ENCODE results near the gene SLC2A4.
"Not testable (repeated sequence)": the region's sequence is repeated elsewhere in the genome, so short reads cannot be mapped to it uniquely, and the experiment has no call there.

Gene SLC2A4

DNA sequence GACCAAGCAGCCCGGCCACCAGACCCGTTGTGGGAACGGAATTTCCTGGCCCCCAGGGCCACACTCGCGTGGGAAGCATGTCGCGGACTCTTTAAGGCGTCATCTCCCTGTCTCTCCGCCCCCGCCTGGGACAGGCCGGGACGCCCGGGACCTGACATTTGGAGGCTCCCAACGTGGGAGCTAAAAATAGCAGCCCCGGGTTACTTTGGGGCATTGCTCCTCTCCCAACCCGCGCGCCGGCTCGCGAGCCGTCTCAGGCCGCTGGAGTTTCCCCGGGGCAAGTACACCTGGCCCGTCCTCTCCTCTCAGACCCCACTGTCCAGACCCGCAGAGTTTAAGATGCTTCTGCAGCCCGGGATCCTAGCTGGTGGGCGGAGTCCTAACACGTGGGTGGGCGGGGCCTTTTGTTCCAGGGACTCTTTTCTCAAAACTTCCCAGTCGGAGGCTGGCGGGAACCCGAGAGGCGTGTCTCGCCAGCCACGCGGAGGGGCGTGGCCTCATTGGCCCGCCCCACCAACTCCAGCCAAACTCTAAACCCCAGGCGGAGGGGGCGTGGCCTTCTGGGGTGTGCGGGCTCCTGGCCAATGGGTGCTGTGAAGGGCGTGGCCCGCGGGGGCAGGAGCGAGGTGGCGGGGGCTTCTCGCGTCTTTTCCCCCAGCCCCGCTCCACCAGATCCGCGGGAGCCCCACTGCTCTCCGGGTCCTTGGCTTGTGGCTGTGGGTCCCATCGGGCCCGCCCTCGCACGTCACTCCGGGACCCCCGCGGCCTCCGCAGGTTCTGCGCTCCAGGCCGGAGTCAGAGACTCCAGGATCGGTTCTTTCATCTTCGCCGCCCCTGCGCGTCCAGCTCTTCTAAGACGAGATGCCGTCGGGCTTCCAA lies at the start of gene SLC2A4:
Gene SLC2A4 (plus strand): TSS at position 645 of the 879 bp plus-strand sequence. CDS start 217 bp downstream, at position 862.
- DNase-seq (ENCODE audit: low spot score), result peak; percentile 67

DNA sequence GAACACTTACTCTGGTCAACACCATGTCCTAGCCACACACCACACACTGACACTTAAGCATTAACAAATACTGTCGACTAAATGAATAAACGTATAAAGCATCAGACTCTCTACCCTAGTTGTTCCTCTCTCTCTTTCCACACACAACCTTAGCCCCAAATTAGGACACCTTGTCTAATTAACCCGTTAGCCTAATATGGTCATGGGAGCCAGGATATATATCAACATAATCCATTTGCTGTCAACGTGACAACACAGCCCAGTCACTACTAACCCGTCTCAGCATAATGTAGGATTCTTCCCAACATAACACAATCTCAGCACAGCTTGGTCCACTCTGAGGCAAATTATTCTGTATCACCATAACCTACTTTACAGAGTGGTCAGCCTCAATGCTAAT lies 49.4 kb upstream of the SLC2A4 start:
- DNase-seq (ENCODE audit: low spot score), result no peak

DNA sequence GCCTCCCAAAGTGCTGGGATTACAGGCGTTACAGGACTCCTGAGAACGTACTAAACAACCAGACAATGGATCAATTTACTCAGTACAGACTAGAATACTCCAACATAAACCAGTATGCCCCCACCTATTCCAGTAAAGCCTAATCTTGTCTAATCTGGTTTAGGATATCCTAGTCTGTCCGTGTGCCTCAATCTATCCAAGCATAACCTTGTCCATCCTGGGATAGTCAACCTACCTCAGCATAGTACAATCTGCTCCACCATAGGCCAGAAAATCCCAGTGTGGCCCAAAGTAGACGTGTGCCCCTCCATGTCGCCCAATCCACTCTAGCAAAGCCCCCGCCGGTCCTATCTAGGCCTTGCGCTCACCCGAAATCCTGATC lies 47.8 kb upstream of the SLC2A4 start:
- DNase-seq (ENCODE audit: low spot score), result no peak

DNA sequence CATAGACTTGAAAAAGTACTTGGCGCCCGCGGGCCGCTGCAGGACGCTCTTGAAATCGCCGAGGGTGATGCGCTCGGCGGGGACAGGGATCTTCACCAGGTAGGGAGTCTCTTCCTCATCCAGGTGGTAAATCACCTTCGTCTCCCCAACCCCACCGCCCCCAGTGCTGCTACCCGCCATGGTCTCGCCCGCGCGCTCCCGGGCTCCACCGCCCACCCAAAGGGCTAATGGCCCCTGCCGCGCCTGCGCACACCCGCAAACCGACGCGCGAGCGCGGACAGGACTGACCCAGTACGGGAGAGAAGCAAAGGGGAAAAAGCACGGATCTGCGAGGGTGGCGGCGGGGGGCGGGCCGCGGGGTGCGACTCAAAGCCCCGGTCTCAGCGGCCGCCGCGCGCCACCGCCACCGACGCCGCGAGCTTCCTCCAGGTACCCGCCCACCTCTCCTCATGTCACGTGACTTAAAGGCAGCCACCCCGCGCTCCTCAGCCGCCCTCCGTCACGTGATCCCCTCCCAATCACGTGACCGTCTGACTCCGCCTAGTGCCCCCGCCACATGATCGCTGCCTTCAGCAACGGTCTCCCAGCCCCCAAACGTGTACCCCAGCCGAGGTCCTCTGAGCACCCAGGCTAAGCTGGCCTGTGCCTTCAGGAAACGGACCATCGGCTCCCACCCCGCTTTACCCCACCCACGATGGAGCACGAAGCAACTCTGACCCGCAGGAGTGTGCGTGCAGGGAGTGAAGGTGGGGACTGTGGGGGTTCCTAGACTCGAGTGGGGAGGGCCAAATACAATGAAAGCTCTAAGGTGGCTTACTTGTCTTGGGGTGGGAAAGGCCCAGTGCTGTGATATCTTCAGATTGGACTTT lies 47.2 kb upstream of the SLC2A4 start, which contains the start of gene DVL2:
Gene DVL2 (minus strand): TSS at position 435 of the 869 bp plus-strand sequence. CDS start 255 bp downstream, at position 180.
- DNase-seq (ENCODE audit: low spot score), result peak; percentile 95

DNA sequence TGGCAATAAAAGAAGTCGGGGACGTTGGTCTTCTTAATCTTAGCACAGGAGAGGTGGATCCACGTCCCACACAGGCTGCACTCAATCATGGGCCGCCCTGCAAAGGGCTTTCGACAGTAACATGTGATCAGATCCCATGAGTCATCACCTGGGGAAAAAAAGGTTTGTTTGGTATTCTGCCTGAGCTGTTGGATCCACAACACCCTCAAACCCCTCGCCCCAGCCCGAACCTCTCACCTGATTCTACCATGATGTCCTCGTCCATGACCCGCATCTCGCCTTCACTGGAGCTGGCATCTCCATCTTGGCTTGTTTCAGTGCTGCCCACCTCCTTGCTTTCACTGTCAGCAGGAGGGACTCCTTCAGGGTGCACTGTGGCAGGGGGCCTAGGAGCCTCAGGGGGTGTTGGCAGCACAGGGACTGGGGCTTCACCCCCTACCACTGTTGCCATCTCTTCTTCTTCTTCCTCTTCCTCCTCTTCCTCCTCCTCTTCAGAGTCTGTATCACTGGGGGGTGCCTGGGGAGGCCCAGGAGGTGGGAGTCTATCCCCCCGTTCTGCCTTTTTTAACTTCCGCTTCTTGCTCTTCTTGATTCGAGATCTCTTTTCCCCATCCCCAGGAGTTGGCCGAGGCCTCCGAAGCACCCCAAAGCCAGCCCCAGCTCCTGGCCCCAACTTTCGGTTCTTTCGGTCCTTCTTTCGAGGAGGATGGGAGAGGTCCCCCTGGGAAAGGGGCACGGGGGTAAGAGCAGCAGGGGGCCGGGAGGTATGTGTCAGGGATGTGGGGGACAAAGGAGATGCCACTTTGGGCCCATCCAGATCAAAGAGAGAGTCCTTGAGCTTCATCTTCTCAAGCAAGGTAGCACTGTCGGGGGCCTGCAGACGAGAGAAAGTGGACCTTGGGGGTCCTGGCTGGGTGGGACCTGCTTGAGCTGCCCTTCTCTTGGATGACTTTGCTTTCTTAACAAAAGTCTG lies 45.5 kb upstream of the SLC2A4 start:
- DNase-seq (ENCODE audit: low spot score), result no peak

DNA sequence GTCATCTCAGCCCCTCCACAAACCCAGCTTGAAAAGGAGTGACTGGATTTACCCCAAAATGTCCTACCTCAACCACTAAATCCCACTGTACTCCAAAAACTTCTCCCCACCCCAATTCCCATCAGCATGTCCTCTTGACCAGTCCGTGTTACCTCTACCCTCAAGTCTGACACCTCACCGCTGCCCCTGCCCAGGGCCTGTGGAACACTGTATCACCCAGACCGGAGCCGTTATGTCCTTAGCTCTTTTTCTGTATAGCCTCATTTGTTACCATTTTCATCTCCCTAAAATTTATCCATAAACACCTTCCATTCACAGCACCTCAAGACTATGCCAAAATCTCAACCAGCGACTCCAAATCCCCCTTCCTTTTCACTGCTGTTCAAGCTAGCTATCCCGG lies 44.7 kb upstream of the SLC2A4 start:
- no peak for DNase-seq (ENCODE audit: low spot score)

DNA sequence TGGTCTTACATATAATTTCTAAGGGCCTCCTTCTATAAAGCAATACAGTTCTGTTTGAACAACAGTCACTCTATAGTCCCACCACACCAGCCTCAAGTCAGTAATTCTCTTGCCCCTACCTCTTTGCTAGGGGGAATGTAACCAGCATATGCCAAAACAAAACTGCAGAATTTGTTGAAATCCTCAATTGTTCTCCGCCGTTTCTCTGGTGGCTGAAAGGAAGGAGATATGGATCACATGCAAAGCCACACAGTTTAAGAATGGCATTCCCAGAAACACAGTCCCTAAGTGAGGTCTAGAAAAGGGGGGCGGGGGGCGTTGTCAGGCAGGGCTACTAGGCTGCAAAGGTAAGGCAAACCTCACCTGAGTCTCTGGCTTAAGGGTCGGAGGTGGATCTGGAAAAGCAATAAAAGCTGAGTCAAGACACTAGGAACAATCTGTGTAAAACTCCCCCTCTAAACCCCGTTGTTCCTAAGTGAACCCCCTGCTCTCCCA lies 44.2 kb upstream of the SLC2A4 start:
- DNase-seq (ENCODE audit: low spot score), result no peak

DNA sequence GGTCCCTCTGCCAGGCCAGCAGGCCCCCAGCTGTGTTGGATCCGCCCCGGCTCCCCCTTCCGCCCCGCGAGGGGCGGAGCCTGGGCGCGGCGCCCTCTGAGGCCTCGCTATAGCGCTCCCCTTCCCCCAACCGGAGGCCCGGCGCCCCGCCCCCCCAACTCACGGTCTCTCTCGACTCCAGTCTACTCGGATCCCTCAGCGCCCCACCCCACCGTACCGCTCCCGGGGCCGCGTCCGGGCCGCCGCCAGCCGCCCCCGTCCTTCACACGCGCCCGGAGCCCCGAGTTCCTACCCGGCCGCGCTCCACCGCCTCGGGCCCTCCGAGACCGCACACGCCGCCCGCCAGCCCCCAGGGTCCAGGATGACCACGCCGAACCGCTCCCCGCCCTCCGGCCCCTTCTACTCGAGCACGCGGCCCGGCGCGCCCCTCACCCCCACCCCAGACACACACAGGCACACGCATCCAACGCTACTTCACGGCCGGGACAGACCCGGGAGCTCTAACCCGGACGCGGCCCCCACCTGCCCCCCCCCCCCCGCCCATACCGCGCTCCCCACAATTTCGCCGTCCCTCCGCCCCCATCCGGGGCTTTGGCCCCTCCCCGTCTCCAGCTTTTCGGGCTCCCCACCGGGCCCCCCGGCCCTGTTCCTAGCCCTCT lies 43.6 kb upstream of the SLC2A4 start:
- peak; percentile 51 for DNase-seq (ENCODE audit: low spot score)

DNA sequence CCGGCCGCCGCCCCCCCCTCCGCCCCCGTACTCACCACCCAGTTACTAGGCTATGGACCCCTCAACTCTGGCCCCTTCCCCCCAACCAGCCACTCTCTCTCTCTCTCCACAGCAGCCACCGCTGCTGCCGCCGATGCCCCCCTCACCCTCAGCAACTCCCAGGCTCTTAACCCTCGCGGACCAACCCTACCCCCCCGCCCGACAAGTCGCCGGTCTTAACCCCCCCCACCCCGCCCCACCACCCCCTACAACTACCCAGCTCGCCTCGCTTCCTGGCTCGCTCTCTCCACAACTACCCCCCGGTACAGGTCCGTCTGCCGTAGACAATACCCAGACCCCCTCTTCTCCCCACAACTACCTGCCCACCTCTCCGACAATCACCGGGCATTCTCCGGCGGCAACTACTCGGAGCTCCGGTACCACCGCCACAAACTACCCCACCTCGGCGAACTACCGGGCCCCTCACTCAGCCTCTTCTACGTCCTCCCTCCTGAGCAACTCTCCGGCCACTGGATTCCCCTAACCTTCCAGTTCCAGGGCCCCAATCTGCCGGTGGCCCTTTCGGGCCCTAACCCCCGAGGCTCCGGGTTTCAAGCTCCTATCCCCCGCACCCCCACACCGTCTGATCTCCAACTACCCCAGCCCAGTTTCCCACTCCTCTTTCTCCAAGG lies 43.0 kb upstream of the SLC2A4 start:
- peak; percentile 39 for DNase-seq (ENCODE audit: low spot score)

DNA sequence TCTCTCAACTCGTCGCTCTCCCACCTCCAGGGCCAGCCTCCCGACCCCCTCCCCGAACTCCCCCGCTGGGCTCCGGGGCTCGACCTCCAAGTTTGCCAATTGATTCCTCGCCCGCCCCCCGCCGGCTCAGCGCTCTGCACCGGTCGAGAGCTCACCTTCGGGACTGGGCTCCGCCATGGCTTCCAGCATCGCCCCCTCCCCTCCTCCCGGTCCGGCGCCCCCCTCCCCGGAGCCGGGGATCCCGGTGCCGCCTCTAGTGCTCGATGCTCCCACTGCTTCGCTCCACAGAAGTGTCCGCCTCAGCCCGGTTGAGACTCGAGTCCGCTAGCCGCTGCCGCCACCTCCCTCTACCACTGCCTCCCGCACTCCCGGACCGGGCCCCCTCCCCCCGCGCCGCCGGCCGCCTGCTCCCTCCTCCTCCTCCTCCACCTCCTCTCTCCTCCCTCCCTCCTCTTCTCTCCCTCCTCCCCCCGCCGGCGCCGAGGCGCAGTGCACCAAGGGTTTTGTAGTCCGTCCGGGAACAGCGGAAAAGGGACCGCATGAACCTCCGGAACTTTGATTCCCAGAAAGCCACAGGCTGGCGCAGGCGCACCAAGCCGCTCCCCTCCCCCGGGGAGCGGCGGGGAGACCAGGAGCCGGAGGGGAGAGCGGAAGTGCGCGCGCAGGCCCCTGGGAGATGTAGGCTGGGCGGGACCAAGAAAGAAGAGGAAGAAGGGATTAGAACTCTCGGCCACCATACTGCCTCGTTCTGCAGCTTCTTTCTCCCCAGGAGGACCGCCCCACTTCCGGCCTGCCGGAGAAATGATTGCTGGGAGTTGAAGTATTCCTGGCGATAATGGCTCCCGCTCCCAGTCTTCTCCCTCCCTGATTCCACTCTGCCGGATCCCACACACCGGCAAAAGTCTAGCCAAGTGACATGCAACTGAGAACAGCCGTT lies 42.2 kb upstream of the SLC2A4 start, which contains the start of gene PHF23:
Gene PHF23 (minus strand): TSS at position 367 of the 937 bp plus-strand sequence. CDS start 178 bp downstream, at position 189.
- DNase-seq (ENCODE audit: low spot score), result peak; percentile 100

DNA sequence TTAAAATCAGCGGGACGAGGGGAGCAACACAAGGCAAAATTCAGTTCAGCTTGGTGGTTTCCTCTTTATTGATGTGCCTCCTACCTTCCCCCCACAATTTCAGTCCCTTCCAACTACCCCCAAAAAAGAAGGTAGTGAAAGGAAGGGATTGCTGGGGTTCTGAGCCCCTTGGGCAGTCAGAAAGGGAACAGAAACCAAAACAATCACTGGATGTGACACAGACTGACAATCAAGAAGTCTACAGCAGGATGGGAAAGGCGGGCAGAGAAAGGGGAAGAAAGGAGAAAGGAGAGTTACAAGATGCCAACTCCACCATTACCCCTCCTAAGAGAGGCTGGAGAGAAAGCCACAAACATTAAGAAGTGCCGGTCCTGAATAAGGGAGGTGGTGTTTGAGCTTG lies 41.1 kb upstream of the SLC2A4 start:
- peak; percentile 67 for DNase-seq (ENCODE audit: low spot score)

DNA sequence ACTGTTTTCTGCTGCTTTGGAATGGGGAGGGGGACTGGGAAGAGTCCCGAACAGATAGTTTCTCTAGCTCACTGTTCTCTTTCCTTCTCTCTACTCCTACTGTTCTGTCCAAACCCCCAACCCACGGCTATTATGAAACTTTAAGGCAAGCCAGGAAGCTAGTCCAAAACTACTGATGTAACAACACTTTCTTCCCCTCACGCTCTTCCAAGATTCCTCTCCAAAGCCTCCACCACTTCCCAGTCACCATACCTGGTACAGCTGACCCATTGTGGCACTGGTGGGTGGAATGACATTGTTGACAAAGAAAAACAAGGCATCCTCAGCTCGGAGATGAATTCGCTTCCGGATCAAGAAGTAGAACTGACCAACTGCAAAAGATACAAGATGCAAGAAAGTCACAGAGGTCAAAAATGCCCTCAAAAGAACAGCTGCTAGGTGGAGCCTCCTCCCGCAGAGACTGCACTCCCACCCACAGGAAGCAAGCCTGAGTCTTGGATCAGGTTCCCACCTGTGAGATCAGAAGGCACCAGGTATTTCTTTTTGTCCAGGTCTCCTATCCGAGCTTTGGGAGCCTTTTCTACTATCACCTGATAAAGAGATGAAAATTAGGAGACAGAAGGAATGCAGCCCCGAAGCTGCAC lies 40.3 kb upstream of the SLC2A4 start:
- no peak for DNase-seq (ENCODE audit: low spot score)

DNA sequence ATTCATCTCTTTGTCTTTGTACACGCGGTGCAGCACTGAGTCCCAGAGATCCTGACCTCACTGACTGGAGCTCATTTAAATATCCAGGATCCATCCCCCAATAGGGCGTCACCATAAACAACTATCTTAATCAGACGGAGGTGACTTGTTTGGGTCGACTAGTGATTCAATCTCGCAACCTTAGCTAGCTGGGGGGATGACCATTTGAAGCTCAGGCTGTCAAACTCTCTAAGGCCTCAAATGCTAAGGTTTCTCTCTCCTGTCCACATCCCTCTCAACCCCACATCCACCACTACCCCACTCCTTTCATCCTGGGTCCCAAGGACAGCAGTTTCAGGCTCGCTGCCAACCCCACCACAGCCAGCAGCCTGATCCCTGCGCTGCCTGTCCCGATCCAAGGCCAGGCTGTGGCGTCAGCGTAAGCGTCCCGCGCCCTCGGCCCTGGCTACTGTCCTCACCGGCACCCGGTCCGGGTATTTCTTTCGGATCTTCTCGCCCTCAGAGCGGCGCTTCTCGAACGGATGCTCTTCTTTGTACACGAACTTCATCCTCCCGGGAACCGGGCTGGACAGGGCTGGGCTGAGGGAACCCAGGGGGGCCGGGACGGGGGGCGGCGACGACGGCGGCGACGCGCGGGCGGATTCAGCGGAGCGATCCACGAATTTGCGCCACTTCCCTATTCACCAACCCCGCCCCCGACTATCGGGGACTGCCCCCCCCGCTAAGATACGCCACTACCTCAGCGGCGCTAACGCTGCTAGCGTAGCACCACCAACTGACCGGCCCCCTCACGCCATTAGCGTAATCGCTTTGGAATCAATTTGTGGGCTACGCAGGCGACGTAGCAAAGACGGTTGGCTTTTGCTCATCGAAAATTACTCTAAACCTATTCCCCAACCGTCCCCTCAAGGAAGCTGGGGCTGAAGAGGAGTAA lies 39.5 kb upstream of the SLC2A4 start, which contains the start of gene GABARAP:
Gene GABARAP (minus strand): TSS at position 667 of the 934 bp plus-strand sequence. CDS start 119 bp downstream, at position 548.
- DNase-seq (ENCODE audit: low spot score), result peak; percentile 95

DNA sequence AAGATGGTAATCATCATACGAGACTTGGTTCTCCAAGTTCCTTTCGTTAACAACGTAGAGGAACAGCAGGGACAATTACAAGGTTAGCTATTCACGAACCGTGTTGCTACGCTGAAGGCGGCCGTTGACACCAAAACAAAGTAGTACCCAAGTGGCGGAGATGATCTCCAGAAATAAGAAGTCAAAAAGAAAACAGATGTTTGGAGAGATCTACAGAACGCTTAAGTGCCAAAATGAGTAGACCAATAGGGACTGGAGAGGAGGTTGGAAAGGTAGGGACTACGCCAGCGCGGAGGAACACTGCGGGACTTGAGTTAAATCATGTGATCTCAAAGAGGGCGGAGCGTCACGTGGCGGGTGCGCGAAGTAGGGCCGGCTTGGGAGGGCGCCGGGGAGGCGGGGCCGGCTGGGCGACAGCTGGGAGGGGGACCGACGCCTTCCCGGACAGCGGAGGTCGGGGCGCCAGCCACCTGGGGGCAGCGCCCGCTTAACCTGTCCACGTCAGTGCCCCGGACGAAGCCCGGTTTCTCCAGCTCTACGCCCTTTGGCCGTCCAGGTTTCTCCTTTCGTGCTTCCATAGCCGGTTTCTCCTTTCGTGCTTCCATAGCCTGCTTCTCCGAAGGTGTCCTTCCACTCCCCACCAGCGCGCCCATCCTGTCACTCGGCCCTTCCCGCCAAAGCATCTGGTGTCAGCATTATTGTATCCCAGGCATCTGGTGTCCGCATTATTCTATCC lies 38.6 kb upstream of the SLC2A4 start:
- DNase-seq (ENCODE audit: low spot score), result peak; percentile 94

DNA sequence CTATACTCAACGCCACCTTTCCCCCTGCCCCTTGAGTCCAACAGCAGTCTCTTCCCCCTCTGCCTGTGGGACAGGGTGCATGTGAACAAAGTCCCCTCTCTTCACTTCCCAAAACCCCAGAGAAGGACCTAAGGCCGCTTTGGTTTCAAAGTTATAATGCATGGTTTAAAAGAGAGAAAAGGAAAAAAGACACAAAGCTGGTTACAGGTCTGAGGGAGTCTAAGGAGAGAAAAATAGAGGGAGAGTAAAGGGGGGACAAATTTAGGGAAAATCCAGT lies 38.1 kb upstream of the SLC2A4 start:
- DNase-seq (ENCODE audit: low spot score), result no peak

DNA sequence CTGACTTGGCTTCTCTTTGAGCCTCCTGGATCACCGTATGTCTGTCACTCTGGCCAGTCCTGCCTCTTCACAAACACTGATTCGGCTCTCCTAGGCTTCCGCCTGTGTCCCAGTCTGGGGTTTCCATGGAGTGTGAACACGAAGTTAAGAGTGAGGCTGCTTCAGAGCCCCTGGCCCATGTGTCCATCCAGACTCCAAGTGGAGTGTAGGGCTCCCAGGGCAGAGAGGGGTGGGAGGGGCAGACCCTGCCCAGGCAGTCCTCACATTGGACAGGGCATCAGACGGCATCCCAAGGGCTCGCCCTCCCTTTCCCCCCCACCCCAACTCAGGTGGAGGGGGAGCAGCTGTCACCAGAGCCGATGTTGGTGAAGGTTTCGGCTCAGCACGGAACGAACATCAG lies 37.7 kb upstream of the SLC2A4 start:
- DNase-seq (ENCODE audit: low spot score), result not testable (repeated sequence)

DNA sequence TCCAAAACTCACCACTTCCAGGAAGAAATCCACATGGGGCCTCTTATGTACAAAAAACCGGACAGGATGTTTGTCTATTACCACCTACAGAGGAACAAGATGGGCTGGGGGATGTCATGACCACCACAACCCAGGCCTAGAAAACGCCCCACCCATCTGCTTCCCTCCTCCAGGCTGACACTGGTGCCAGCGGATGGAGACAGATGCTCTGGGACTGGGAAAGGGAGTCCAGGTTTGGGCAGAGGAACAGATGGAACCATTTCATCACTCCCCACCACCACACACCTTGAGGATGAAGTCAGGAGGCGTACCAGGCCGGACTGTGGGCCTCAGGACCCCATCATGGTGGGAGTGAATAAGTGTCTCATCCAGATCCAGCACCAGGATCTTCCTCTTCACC lies 34.7 kb upstream of the SLC2A4 start:
- DNase-seq (ENCODE audit: low spot score), result no peak
